Common myeloid progenitor, CD34-positive (primary cell): ENCODE results near the gene CA5B.

Experiments
- CTCF ChIA-PET: fragments of 350-600 bp; sonication (Branson Sonifier 250); formaldehyde crosslinking; loops from one replicate; lab custom pipeline; 2021; ENCODE audit warnings: antibody characterized with exemption; lab: Charles Lee
- POLR2A ChIA-PET: fragments of 350-600 bp; sonication (Branson Sonifier 250); formaldehyde crosslinking; loops from one replicate; lab custom pipeline; 2021; ENCODE audit warnings: antibody characterized with exemption; lab: Charles Lee
- DNase-seq, 3 donors: peaks; one replicate each; pipeline versions ENCODE4 v3.0.0 to v3.0.0-alpha.2; 2013
- H3K27ac ChIP-seq, 2 experiments: 1 replicate in 1 of 2; 2 replicates in 1 of 2; pipeline ENCODE4 v1.7.0; 2013; ENCODE audit warnings: inconsistent platforms in 2 of 2, low read length in 2 of 2, mild to moderate bottlenecking in 2 of 2, low read depth in 1 of 2, moderate library complexity in 1 of 2; ENCODE audit not compliant: severe bottlenecking in 2 of 2, insufficient read depth in 1 of 2, poor library complexity in 1 of 2
- H3K27me3 ChIP-seq, 5 experiments: replicated peaks in 2 of 5; 1 replicate in 3 of 5; 2 replicates in 2 of 5; pipeline versions ENCODE4 v1.6.1 to v1.7.0; 2013; ENCODE audit warnings: low read length in 4 of 5, mild to moderate bottlenecking in 2 of 5, moderate library complexity in 2 of 5, inconsistent platforms in 1 of 5; ENCODE audit not compliant: insufficient read depth in 5 of 5, control insufficient read depth in 4 of 5
- H3K36me3 ChIP-seq, 4 experiments: 1 replicate in 2 of 4; 2 replicates in 2 of 4; pipeline versions ENCODE4 v1.6.1 to v1.7.0; 2013; ENCODE audit warnings: low read length in 3 of 4, control low read depth in 1 of 4, mild to moderate bottlenecking in 1 of 4; ENCODE audit not compliant: control insufficient read depth in 4 of 4, insufficient read depth in 4 of 4
- H3K4me1 ChIP-seq, 4 experiments: 1 replicate in 3 of 4; 2 replicates in 1 of 4; pipeline versions ENCODE4 v1.6.1 to v1.7.1; 2013; ENCODE audit warnings: low read length in 3 of 4, mild to moderate bottlenecking in 3 of 4, control low read depth in 1 of 4, inconsistent platforms in 1 of 4, moderate library complexity in 1 of 4; ENCODE audit not compliant: control insufficient read depth in 4 of 4, insufficient read depth in 4 of 4; ENCODE audit errors: control extremely low read depth in 1 of 4
- H3K4me3 ChIP-seq, 7 experiments: 1 replicate in 4 of 7; 2 replicates in 3 of 7; pipeline versions ENCODE4 v1.5.1 to v1.7.0; 2013; ENCODE audit warnings: mild to moderate bottlenecking in 7 of 7, low read length in 6 of 7, moderate library complexity in 6 of 7, inconsistent platforms in 2 of 7, low read depth in 2 of 7, control low read depth in 1 of 7; ENCODE audit not compliant: insufficient read depth in 4 of 7, control insufficient read depth in 1 of 7; ENCODE audit errors: extremely low read depth in 1 of 7
- H3K9me3 ChIP-seq, 5 experiments: 1 replicate in 4 of 5; 2 replicates in 1 of 5; pipeline versions ENCODE4 v1.6.1 to v1.7.1; 2013; ENCODE audit warnings: low read length in 4 of 5, mild to moderate bottlenecking in 2 of 5, inconsistent platforms in 1 of 5, low read depth in 1 of 5, moderate library complexity in 1 of 5; ENCODE audit not compliant: control insufficient read depth in 4 of 5, insufficient read depth in 2 of 5; ENCODE audit errors: control extremely low read depth in 1 of 5
- WGBS: methylation state at CpG from one replicate; pipeline ENCODE4 v1.1.5; 2013; ENCODE audit not compliant: insufficient coverage; 5-methylcytosine and 5-hydroxymethylcytosine counted together

Gene CA5B

DNA sequence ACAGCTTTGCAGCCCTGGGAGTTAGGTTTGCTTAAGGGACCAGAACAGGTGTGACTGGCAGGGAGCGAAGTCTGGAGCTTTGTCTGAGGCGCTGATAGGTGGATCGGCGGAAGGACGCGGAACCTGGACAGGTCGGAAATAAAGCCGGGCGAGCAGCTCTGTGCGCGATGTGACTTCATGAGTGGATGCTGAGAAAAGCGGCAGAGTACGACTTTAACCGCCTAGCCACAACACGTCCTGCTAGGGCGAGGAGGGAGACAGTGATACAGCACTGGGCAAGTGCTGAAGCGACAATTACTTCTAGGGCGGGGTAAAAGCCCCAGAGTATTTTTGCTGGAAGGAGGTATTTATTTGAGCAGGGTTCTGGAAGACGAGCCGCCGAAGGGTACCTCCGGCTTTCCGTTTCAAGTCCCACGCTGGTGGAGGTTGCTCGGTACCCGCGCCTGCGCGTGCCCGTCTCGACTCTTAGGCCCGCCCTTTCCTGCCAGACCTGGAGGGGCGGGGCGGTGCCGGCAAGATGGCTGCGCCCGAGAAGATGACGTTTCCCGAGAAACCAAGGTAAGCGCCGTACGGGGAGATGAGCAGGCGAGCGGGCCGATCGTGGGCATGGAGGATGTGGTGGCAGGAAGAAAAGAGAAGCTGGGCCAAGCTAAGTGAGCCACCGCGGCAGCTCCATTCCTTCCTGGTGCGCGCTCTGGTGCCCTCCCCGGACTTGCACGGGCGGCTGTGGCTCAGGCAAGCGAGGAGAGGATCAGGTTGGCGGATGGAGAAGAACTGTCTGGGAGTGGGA, 52.1 kb downstream of the CA5B start, which contains the start of gene ZRSR2:
Gene ZRSR2 (plus strand): TSS at position 506 of the 790 bp plus-strand sequence. CDS start 12 bp downstream, at position 518.
- POLR2A ChIA-PET: no interaction called here
- Histone ChIP-seq H3K4me3 (peak within 1 kb of the TSS; percentile 71 to 95 (median 91)), H3K4me1 (peaks cover 4 to 18% (median 12%) of the 10 kb centered on the region in 4 experiments), H3K9me3 (no peaks in the 10 kb centered on the region), H3K27me3 (peaks cover 0 to 3% (median 0%) of the 10 kb centered on the region in 5 experiments), H3K27ac (peak within 1 kb of the TSS; percentile 36 to 83), H3K36me3 (peaks cover 2 to 11% (median 7%) of the 10 kb centered on the region in 4 experiments)
- CTCF ChIA-PET: interaction anchor here (1.2 kb wide), 1 partner anchor 36 kb away, joined by 3 read pairs; no protein-coding TSS in a partner anchor
- DNase-seq: peak; percentile 75 to 94 (median 92)
- 0% methylated on average over 51 of the region's 55 CpGs for WGBS

GRCh38 chrX:15790769-15791290, 52.8 kb downstream of the CA5B start:
- POLR2A ChIA-PET: no interaction called here
- H3K27me3 ChIP-seq: peaks cover 0 to 3% (median 0%) of the 10 kb centered on the region in 5 experiments
- CTCF ChIA-PET: interaction anchor here (1.2 kb wide), 1 partner anchor 37 kb away, joined by 3 read pairs; no protein-coding TSS in a partner anchor

GRCh38 chrX:15797707-15798106, 59.6 kb downstream of the CA5B start:
- H3K27me3 ChIP-seq: no peaks in the 10 kb centered on the region
- H3K27ac ChIP-seq: no peak overlapping the region
- H3K4me1 ChIP-seq: peaks cover 0 to 1% (median 0%) of the 10 kb centered on the region in 4 experiments
- 100% methylated on average over 3 of the region's 4 CpGs for WGBS
- no peaks in the 10 kb centered on the region for H3K9me3 ChIP-seq
- peaks cover 7 to 19% (median 11%) of the 10 kb centered on the region in 4 experiments for H3K36me3 ChIP-seq
- ChIA-PET CTCF (no interaction called here), POLR2A (interaction anchor here (1.0 kb wide), 1 partner anchor 657 kb away, joined by 3 read pairs; no protein-coding TSS in a partner anchor)
- H3K4me3 ChIP-seq: no peak overlapping the region
- DNase-seq: no peak

More at GRCh38 chrX:15790769-15791290, 52.8 kb downstream of the CA5B start:
- WGBS: 0% methylated on average over 9 of the region's 15 CpGs
- H3K36me3 ChIP-seq: peaks cover 2 to 11% (median 7%) of the 10 kb centered on the region in 4 experiments
- peak in 2 of 3 donors; percentile 50 to 64 for DNase-seq
- peaks cover 4 to 18% (median 12%) of the 10 kb centered on the region in 4 experiments for H3K4me1 ChIP-seq
- H3K4me3 ChIP-seq: peak overlapping the region; percentile 71 to 95 (median 91)
- peak overlapping the region; percentile 36 to 83 for H3K27ac ChIP-seq
- no peaks in the 10 kb centered on the region for H3K9me3 ChIP-seq

DNA sequence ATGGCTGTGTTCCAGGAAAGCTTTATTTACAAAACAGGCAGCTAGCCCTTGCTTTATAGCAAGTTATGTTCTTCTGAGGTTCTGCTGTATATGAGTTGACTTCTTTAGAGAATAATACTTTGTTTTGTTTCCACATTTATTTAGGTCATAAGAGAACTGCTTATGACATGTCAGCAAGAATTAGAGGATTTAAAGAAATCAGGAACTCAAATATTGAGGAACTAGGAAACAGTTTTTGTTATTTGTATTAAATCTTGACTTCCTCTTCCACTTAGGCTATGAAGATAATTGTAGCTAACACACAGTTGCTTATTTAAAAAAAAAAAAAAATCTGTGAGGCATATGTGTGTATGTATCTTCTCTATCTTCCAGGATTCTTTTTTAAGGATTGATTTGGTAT, 66.5 kb downstream of the CA5B start:
- H3K27me3 ChIP-seq: no peaks in the 10 kb centered on the region
- peaks cover 0 to 5% (median 0%) of the 10 kb centered on the region in 4 experiments for H3K4me1 ChIP-seq
- no peak overlapping the region for H3K27ac ChIP-seq
- peaks cover 2 to 43% (median 16%) of the 10 kb centered on the region in 4 experiments for H3K36me3 ChIP-seq
- H3K9me3 ChIP-seq: no peaks in the 10 kb centered on the region
- ChIA-PET CTCF (interaction anchor here (1.1 kb wide), 1 partner anchor 43 kb away, joined by 3 read pairs; no protein-coding TSS in a partner anchor), POLR2A (no interaction called here)
- peak in 2 of 3 donors; percentile 22 to 25 for DNase-seq
- H3K4me3 ChIP-seq: no peak overlapping the region

GRCh38 chrX:15808254-15808653, 70.2 kb downstream of the CA5B start:
- no peak for DNase-seq
- Histone ChIP-seq H3K4me3 (no peak overlapping the region), H3K27ac (no peak overlapping the region), H3K27me3 (no peaks in the 10 kb centered on the region), H3K9me3 (no peaks in the 10 kb centered on the region), H3K4me1 (peaks cover 0 to 5% (median 0%) of the 10 kb centered on the region in 4 experiments), H3K36me3 (peaks cover 2 to 52% (median 28%) of the 10 kb centered on the region in 4 experiments)
- ChIA-PET CTCF (no interaction called here), POLR2A (no interaction called here)
- WGBS: 100% methylated on average over 2 of the region's 4 CpGs

DNA sequence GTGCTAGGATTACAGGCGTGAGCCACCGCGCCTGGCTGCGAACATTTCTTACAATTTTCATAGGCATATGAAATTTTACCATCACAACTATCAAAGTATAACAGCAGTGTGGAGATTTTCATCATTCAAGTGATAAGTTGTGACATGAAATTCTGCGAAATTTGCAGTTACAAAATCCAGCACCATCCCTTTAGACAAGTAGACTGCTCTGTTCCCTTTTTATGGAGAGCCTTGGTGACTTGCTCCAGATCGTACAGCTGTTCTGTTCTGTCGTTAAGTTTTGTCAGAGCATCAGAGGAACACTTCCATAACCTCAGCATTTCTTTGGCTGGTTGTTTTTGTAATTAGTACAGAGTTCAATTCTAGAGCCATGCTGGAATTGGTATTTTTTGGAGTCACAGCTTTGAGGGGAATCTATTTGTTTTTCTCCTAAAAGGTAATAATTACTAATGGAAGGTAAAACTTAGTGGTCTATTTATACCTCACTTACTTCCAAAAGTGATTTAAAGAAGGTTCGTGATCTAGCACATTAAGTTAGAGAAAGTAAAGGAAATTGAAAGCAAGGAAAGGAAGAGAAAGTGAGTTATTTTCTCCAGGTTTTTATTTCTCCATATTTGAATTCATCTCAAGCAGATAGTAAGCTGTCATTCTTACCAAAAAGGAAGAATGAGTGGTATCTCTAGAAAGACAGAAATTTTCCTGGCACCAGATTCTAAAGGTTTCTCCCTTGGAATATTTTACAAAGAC, 74.3 kb downstream of the CA5B start:
- Histone ChIP-seq H3K4me1 (peaks cover 0 to 15% (median 7%) of the 10 kb centered on the region in 4 experiments), H3K27me3 (no peaks in the 10 kb centered on the region), H3K9me3 (no peaks in the 10 kb centered on the region), H3K27ac (no peak overlapping the region), H3K36me3 (peaks cover 6 to 58% (median 34%) of the 10 kb centered on the region in 4 experiments), H3K4me3 (no peak overlapping the region)
- ChIA-PET CTCF (interaction anchor here (0.8 kb wide), 1 partner anchor 14 kb away, joined by 3 read pairs; no protein-coding TSS in a partner anchor), POLR2A (no interaction called here)
- DNase-seq: no peak
- 97% methylated on average over 4 of the region's 8 CpGs for WGBS
